ENCODE data around the gene SCAMP2. TPM values are rescaled to one million over a fixed set of nuclear protein-coding genes. Genes with fewer than 3 reads are reported as not detected.

SCAMP2 gene
- total RNA-seq, 1 experiment from 2014 or later = 30.1 TPM

DNA sequence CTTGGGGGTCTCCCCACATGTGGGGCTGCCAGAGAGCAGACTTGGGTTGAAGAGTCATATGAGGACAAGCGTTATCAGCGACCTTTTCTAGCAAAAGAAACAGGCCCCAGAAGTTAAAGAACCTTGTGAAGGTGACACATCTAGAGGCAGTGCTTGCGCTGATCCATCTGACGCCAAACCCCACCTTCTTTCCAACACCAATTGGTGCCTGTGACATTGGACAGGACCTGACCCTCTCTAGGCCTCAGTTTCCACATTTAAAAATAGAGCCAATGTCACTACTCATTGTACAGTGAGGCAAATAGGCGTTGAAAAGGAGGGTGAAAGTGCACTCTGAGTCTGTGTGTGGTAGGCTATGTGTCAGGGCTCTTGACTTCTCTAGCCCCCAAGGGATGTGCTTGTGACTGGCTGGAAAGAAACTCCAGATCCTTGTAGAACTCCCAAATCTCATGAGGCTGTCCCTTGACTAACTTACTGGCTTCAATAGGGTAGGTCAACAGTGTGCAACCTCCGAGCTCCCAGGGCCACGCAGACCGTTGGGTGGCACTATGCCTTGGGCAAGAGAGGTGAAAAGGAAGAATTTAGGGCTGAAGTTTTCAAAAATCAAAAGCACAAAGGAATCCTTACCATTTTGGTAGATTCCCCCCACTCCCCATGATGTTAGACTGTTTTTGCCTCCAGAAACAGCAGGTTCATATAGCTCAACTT, 34.2 kb upstream of the SCAMP2 start:
- H3K27me3 ChIP-seq (ENCODE audit: low read length) = no peaks in the 10 kb centered on the region
- no peaks in the 10 kb centered on the region for H4K20me1 ChIP-seq (ENCODE audit: low read length)
- ChIA-PET CTCF (interaction anchor here (0.6 kb wide), 1 partner anchor 221 kb away, joined by 3 read pairs; no protein-coding TSS in a partner anchor), POLR2A (ENCODE audit: unreplicated experiment) (interaction anchor here (0.6 kb wide), 1 partner anchor 28 kb away, joined by 3 read pairs; no protein-coding TSS in a partner anchor)
- peaks cover 17% of the 10 kb centered on the region for H3K4me1 ChIP-seq (ENCODE audit: insufficient read depth, low read length)
- TSS peak; percentile 87 for BruUV-seq (replicated peaks)
- H2AFZ ChIP-seq (ENCODE audit: low read length) = peak overlapping the region; percentile 100
- H3K9me2 ChIP-seq (replicated peaks; ENCODE audit: low read length) = no peaks in the 10 kb centered on the region
- DNase-seq = no peak
- H3K4me3 ChIP-seq (ENCODE audit: low read length) = peak overlapping the region; percentile 92
- H3K9me3 ChIP-seq (ENCODE audit: low read length) = no peaks in the 10 kb centered on the region
- H3K79me2 ChIP-seq (ENCODE audit: low read length) = peaks cover 21% of the 10 kb centered on the region
- H3K36me3 ChIP-seq (ENCODE audit: low read depth, low read length) = peaks cover 4% of the 10 kb centered on the region; the same call in 1 of the 2 replicates
- 0 out of 2 replicates have a peak overlapping the region, but pooled peaks have one; percentile 19 for H3K27ac ChIP-seq (ENCODE audit: low read length)
- peak overlapping the region; percentile 86 for H3K4me2 ChIP-seq (ENCODE audit: low read length)
- intact Hi-C loops (cut with micrococcal nuclease) = loop anchor here (10.0 kb wide), 1 partner anchor 63 kb away; the partner anchor contains the start of gene ULK3
- no peaks in the 10 kb centered on the region for H3F3A ChIP-seq (ENCODE audit: low read length, unreplicated experiment)
- TF ChIP-seq, protein P1, sequence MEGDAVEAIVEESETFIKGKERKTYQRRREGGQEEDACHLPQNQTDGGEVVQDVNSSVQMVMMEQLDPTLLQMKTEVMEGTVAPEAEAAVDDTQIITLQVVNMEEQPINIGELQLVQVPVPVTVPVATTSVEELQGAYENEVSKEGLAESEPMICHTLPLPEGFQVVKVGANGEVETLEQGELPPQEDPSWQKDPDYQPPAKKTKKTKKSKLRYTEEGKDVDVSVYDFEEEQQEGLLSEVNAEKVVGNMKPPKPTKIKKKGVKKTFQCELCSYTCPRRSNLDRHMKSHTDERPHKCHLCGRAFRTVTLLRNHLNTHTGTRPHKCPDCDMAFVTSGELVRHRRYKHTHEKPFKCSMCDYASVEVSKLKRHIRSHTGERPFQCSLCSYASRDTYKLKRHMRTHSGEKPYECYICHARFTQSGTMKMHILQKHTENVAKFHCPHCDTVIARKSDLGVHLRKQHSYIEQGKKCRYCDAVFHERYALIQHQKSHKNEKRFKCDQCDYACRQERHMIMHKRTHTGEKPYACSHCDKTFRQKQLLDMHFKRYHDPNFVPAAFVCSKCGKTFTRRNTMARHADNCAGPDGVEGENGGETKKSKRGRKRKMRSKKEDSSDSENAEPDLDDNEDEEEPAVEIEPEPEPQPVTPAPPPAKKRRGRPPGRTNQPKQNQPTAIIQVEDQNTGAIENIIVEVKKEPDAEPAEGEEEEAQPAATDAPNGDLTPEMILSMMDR (conservative IDR thresholded peaks at IDR 0.05; ENCODE audit: low read depth, low read length) = no peak
- TF ChIP-seq EZH2phosphoT487 (IDR thresholded peaks at IDR 0.05; ENCODE audit: borderline replicate concordance, low read length) = no peak
- no peak for TF ChIP-seq EZH2 (IDR thresholded peaks at IDR 0.05; ENCODE audit: low read length, unreplicated experiment)
- ATAC-seq = peak; percentile 3; the same call in 1 of the 2 replicates
- peak overlapping the region; percentile 90 for H3K9ac ChIP-seq (ENCODE audit: low read length)

DNA sequence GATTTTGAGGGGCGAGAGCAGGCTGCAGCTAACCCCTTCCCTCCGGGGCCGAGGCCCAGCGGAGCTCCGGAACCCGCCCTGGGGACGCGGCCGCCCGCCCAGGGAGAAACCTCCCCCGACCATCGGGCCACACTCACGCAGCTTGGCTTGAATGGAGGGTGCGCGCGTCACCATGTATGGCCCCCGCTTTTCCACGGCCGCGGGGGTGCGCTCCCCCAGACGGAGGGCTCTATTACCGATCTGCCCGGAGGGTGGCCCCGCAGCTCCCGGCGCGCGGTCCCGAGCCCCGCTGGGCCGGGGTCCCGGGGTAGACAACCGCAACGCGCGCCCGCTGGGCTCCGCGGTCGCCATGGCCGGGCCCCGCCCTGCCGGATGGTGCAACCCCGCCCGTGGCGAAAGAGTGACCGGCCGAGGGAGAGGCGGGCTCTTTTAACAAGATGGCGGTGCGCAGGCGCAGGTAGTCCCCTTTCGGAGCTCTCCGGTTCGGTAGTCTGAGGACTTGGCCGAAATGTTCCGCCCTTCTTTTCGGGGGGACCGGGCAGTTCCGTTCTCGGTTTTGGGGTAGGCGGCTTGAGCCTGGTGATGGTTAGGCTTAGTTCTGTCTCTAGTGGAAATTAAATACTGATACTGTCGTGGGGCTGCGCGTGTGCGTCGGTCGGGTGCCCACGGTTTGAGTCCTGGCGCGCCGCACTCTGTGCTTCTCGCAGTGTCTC, 33.4 kb upstream of the SCAMP2 start, which contains the start of gene FAM219B:
Gene FAM219B (minus strand): TSS at position 402 of the 713 bp plus-strand sequence. CDS start 51 bp downstream, at position 351.
- Histone ChIP-seq H4K20me1 (ENCODE audit: low read length) (no peaks in the 10 kb centered on the region), H3K9me2 (replicated peaks; ENCODE audit: low read length) (no peaks in the 10 kb centered on the region), H3K4me1 (ENCODE audit: insufficient read depth, low read length) (peaks cover 23% of the 10 kb centered on the region), H3K79me2 (ENCODE audit: low read length) (peaks cover 21% of the 10 kb centered on the region), H3F3A (ENCODE audit: low read length, unreplicated experiment) (peaks cover 4% of the 10 kb centered on the region), H3K36me3 (ENCODE audit: low read depth, low read length) (peaks cover 4% of the 10 kb centered on the region; the same call in 1 of the 2 replicates), H2AFZ (ENCODE audit: low read length) (peak within 1 kb of the TSS; percentile 100), H3K9me3 (ENCODE audit: low read length) (no peaks in the 10 kb centered on the region), H3K27me3 (ENCODE audit: low read length) (no peaks in the 10 kb centered on the region), H3K4me3 (ENCODE audit: low read length) (peak within 1 kb of the TSS; percentile 92), H3K9ac (ENCODE audit: low read length) (peak within 1 kb of the TSS; percentile 90), H3K4me2 (ENCODE audit: low read length) (peak within 1 kb of the TSS; percentile 86), H3K27ac (ENCODE audit: low read length) (peak within 1 kb of the TSS; percentile 58)
- intact Hi-C loops (cut with micrococcal nuclease) = loop anchor here (10.0 kb wide), 1 partner anchor 62 kb away; the partner anchor contains the start of gene ULK3
- CTCF ChIA-PET = interaction anchor here (0.6 kb wide), 1 partner anchor 222 kb away, joined by 3 read pairs; no protein-coding TSS in a partner anchor
- no TSS peak for BruUV-seq (replicated peaks)
- peak; percentile 86 for ATAC-seq
- DNase-seq = peak; percentile 83
- TF ChIP-seq, protein P1 (conservative IDR thresholded peaks at IDR 0.05; ENCODE audit: low read depth, low read length) = no peak
- TF ChIP-seq EZH2 (IDR thresholded peaks at IDR 0.05; ENCODE audit: low read length, unreplicated experiment) = no peak
- no peak for TF ChIP-seq EZH2phosphoT487 (IDR thresholded peaks at IDR 0.05; ENCODE audit: borderline replicate concordance, low read length)
- POLR2A ChIA-PET (ENCODE audit: unreplicated experiment) = interaction anchor here (0.6 kb wide), 2 partner anchors 27 to 29 kb away, joined by 3 read pairs; no protein-coding TSS in a partner anchor
